Activated effector memory CD4-positive, alpha-beta T cell treated with Interleukin-2 at 50 U/mL for 16 hours (primary cell): Measurements from ENCODE around the gene SHLD2.
"Not testable (repeated sequence)": the region's sequence is repeated elsewhere in the genome, so short reads cannot be mapped to it uniquely, and the experiment has no call there.

Experiments
- DNase-seq: peaks from one replicate; pipeline ENCODE4 v3.0.0-alpha.2; 2020

The SHLD2 gene

DNA sequence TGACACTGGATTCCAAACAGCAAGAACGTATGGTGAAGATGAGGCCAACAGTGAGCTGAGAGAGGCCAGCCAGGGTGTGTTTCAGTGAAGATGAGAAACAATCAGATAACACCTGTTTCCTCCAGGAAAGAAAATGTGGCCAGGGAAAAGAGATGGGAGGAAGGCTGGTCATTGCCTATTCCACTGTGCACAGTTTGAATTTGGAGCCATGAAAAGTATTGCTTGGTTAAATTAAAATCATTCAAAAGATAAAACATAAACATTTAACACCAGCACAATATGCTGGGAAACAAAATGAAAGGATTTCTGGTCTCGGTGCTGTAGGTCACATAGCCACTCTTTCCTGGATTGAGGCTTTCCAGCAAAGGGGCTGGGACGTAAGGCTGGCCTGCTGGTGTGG lies 130.1 kb downstream of the SHLD2 start, which contains the start of gene NUTM2A:
TSS of gene NUTM2A (plus strand) at position 301 of the 400 bp plus-strand sequence. CDS start 383 bp downstream, outside the sequence.
- not testable (repeated sequence) for DNase-seq

DNA sequence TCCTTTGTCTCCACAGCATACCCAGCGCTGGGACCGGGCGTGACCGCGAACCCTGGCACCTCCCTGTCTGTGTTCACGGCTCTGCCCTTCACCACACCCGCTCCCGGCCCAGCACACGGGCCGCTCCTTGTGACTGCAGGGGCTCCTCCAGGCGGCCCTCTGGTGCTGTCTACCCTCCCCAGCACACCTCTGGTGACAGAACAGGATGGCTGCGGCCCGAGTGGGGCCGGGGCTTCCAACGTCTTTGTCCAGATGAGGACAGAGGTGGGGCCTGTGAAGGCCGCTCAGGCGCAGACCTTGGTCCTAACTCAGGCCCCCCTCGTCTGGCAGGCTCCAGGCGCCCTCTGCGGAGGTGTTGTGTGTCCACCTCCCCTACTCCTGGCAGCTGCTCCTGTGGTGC lies 133.2 kb downstream of the SHLD2 start:
- not testable (repeated sequence) for DNase-seq

DNA sequence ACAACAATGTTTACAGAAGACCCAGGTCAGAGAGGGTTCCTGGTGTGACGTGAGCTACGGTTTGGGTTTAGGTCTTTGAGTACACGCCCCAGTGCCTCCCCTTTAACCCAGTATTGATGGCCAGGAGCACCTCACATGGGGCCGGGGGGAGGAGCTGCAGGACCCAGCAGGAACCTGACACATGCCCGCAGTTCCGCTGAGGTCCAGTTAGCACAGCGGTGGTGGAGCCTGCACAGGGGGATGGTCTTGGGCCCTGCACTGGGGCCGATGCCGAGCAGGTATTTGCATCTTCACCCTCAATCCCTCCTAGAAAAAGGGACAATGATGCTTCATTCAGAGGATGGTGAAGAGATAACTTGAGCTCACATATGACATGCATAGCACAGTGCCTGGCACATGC lies 134.2 kb downstream of the SHLD2 start:
- DNase-seq = not testable (repeated sequence)

DNA sequence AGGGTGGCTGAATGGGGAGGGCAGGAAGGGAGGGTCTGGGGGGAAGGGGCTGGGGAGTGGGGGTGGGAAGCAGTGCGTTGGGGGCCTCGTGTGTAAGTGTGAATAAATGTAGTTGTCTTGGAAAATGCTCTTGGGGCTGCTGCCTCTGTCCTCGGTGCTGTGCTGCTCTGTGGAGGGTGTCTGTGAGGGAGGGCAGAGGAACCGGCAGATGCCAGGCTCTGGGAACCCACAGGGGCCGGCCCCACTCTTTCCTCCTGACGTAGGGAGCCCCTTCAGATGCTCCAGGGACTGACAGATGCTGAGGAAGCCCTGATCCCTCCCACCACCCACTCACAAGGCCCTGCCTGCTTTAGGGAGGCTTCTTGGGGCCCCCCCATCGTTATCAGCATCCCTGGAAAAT lies 139.8 kb downstream of the SHLD2 start:
- DNase-seq = not testable (repeated sequence)

DNA sequence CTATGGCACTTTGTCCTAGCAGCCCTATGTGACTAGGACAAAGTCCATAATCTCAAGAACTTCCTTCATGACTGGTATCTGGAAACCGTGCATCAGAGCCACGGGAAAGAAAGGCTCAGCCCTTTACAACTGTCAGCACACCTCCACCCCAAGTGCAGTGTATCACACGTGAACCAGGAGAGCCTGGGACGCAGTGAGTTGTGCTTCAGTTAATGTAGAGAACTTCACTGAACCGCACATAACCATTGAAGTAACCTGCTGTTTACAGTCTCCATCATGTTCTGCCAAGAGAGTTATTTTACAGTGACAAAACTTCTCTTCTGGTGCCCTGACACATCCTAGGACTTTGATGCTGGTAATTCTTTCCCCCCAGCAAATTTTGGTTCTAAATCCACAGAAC lies 142.2 kb downstream of the SHLD2 start:
- DNase-seq = not testable (repeated sequence)

DNA sequence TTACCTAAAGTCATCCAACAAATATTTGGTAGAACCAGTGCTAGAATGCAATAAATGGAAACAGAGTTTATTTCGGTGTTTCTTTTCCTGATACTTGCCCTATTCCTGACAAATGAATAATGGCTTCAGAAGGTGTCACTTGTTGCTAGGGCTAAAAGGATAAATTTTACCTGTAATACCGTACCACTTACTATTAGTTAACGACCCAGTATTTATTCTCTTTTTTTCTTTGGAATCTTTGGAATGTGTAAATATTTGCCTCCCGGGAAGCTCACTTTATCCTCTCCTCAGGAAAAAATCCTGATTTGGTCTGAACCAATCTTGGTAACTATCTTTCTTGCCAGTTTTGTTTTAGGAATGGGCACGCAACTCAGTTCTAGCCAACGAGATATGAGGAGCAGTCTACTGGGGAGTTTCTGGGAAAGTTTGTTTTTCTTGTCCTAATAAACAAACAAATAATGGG lies 144.4 kb downstream of the SHLD2 start:
- DNase-seq = not testable (repeated sequence)
